Activated T-helper 17 cell treated with anti-CD3 and anti-CD28 coated beads, Interleukin-2, amount 50 U/mL, for 72 hours (primary cell): ENCODE results near the gene EGR1. TPM values are rescaled to one million over a fixed set of nuclear protein-coding genes. Genes with fewer than 3 reads are reported as not detected.
"Not testable (repeated sequence)": the region's sequence is repeated elsewhere in the genome, so short reads cannot be mapped to it uniquely, and the experiment has no call there.

Source experiments
- ATAC-seq: fragments of 150-1000 bp; cut with Tn5 transposase; replicated peaks from 2 replicates; pipeline ENCODE4 v1.10.0; 2021; ENCODE audit warnings: mild to moderate bottlenecking, moderate library complexity
- H3K27ac Mint-ChIP-seq: one replicate; pipeline ENCODE4 v1.8.0; 2022; ENCODE audit warnings: mixed read lengths
- H3K27me3 Mint-ChIP-seq: one replicate; pipeline ENCODE4 v1.8.0; 2022; ENCODE audit warnings: mixed read lengths
- H3K36me3 Mint-ChIP-seq: one replicate; pipeline ENCODE4 v1.8.0; 2022; ENCODE audit warnings: low read depth, mild to moderate bottlenecking, mixed read lengths
- H3K4me1 Mint-ChIP-seq: one replicate; pipeline ENCODE4 v1.8.0; 2022; ENCODE audit warnings: mixed read lengths
- H3K4me3 Mint-ChIP-seq: one replicate; pipeline ENCODE4 v1.8.0; 2022; ENCODE audit warnings: mild to moderate bottlenecking, mixed read lengths
- H3K9me3 Mint-ChIP-seq: one replicate; pipeline ENCODE4 v1.8.0; 2022; ENCODE audit warnings: mixed read lengths
- total RNA-seq, 2 donors: library from RNA; stranded (reverse); gene quantifications; one replicate each; pipeline ENCODE4 v1.2.3, GENCODE V29; 2022

EGR1 gene
- total RNA-seq, 2 donors from 2014 or later = 14.0 to 77.6 TPM

GRCh38 chr5:138503487-138504270 lies 38.4 kb downstream of the EGR1 start:
- Mint-ChIP-seq H3K36me3 (peaks cover 25% of the 10 kb centered on the region), H3K4me1 (no peaks in the 10 kb centered on the region), H3K4me3 (no peak overlapping the region), H3K27ac (no peak overlapping the region), H3K9me3 (no peaks in the 10 kb centered on the region), H3K27me3 (no peaks in the 10 kb centered on the region)
- peak; percentile 67 for ATAC-seq

DNA sequence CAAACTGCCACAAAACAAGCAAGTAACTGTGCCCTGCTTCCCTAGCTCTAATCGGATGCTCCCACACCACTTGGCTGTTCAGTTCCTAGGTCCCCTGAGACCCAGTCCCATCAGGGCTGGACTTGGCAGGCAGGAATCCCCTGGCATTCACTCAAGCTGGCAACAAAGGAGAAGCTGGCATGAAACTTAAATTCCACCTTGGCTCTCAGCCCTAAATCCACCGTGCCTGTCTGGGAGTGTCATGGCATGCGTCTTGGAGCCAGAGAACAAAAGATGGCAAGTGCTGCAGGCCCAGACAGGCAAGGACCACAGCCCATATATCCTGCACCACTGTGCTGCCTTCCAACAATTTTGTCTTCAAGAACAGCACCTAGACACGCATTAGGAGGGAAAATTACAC lies 39.5 kb downstream of the EGR1 start:
- H3K9me3 Mint-ChIP-seq = no peaks in the 10 kb centered on the region
- H3K36me3 Mint-ChIP-seq = peaks cover 36% of the 10 kb centered on the region
- H3K27me3 Mint-ChIP-seq = no peaks in the 10 kb centered on the region
- ATAC-seq = no peak
- H3K27ac Mint-ChIP-seq = peak overlapping the region; percentile 46
- H3K4me3 Mint-ChIP-seq = no peak overlapping the region
- H3K4me1 Mint-ChIP-seq = no peaks in the 10 kb centered on the region

DNA sequence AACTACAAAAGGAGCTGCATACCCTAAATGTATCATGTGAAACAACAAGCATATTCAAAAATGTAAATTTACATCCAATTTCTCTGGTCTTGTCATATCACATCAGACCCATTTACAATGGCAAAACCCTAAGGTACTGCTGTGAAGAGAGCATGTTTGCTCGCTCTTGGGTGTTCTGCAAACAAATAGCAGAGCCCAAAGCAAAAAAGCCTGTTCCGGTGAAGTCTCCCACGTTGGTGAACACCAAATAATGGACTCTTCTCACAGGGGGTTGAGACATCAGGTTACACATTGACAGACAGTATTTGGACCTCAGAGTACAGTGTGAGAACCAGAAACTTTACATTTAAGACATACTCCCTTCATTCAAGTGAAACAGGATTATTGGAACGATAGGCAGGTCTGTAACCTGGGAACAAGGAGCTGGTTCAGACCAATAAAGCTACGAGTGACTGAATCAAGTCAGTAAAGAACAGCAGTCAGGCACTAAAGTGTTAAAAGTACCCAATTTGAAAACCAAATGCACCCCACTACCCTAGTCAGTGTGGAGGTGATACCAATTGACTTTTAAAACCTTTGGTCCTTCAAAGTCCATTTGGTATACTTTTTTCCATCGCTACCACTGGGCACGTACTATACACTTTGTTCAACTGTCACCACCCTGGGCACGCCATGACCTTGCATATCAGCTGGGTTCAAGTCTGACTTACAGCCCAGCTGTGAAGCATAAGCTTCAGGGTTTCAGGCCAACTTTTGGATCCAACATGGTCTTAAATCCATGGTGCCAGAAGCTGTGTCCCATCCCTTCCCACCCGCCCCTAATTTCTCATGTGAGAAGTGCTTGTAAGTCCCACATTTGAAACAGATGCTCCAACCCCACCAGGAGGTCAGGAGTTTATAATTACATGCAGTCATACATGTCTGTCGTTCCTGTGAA lies 41.4 kb downstream of the EGR1 start:
- H3K36me3 Mint-ChIP-seq = peaks cover 54% of the 10 kb centered on the region
- no peaks in the 10 kb centered on the region for H3K9me3 Mint-ChIP-seq
- H3K27ac Mint-ChIP-seq = no peak overlapping the region
- ATAC-seq = no peak
- no peaks in the 10 kb centered on the region for H3K27me3 Mint-ChIP-seq
- no peak overlapping the region for H3K4me3 Mint-ChIP-seq
- H3K4me1 Mint-ChIP-seq = no peaks in the 10 kb centered on the region

- ATAC-seq, H3K27me3 Mint-ChIP-seq, H3K4me3 Mint-ChIP-seq, H3K27ac Mint-ChIP-seq, H3K4me1 Mint-ChIP-seq, H3K9me3 Mint-ChIP-seq: not testable (repeated sequence)
- H3K36me3 Mint-ChIP-seq = peaks cover 62% of the 10 kb centered on the region
These were observed 42.2 kb downstream of the EGR1 start for GRCh38 chr5:138507485-138507884.

DNA sequence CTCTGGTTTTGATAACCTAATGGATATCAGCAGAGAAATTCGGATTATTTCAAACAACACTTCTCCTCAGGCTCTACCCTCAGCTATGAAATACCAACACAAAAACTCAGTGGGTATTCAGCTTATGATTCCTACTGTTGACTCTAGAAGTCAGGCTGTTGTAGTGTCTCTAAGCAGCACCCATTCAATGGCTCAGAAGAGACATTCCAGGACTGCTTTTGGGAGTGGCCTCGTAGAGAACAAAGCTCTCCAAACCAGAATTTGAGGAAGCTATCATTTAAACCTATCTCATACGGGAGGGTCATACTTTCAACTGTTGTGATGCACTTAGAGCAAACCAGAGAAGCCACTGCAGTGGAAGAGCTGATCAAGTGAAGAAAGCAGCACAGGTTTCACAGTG lies 43.7 kb downstream of the EGR1 start:
- no peaks in the 10 kb centered on the region for H3K9me3 Mint-ChIP-seq
- ATAC-seq = no peak
- H3K4me1 Mint-ChIP-seq = no peaks in the 10 kb centered on the region
- H3K27me3 Mint-ChIP-seq = no peaks in the 10 kb centered on the region
- H3K4me3 Mint-ChIP-seq = no peak overlapping the region
- peak overlapping the region; percentile 7 for H3K27ac Mint-ChIP-seq
- H3K36me3 Mint-ChIP-seq = peaks cover 77% of the 10 kb centered on the region

GRCh38 chr5:138514021-138514420 lies 48.7 kb downstream of the EGR1 start:
- H3K27ac Mint-ChIP-seq = no peak overlapping the region
- H3K9me3 Mint-ChIP-seq = no peaks in the 10 kb centered on the region
- H3K27me3 Mint-ChIP-seq = no peaks in the 10 kb centered on the region
- H3K4me3 Mint-ChIP-seq = no peak overlapping the region
- ATAC-seq = no peak
- peaks cover 99% of the 10 kb centered on the region for H3K36me3 Mint-ChIP-seq
- H3K4me1 Mint-ChIP-seq = peaks cover 4% of the 10 kb centered on the region

DNA sequence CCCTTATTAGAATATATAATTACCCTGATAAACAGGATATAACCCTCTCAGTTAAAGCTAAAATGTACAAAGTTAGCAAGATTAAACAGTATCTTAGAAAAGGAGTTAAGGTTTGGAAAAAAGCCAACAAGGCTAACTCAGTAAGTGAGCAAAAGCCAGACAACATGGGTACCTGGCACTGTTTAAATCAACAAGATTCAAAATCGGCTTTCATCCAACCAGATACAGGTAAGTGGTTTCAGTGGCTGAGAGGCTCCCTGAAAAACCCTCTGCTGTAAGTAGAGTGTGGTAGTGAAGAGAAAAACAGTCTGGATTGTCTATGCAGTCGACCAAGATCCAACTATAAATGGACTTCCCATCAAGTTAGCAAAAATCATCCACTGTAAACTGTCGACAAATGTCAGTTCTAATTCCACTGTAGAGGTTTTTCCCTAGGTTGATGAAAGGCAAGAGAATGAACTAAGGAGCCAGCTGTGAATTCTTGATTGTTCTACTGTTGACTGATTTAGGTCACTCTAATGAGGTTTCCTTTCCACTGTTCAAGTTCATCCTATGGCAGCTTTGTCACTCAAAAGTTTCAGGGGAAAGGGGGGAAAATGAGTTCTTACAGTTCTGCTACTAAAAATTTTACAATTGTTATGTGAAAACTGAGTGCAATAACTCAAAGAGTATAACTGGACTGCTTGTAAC lies 50.4 kb downstream of the EGR1 start:
- peaks cover 94% of the 10 kb centered on the region for H3K36me3 Mint-ChIP-seq
- H3K9me3 Mint-ChIP-seq = no peaks in the 10 kb centered on the region
- H3K4me1 Mint-ChIP-seq = peaks cover 7% of the 10 kb centered on the region
- H3K27ac Mint-ChIP-seq = no peak overlapping the region
- H3K27me3 Mint-ChIP-seq = no peaks in the 10 kb centered on the region
- no peak overlapping the region for H3K4me3 Mint-ChIP-seq
- no peak for ATAC-seq

- H3K27ac Mint-ChIP-seq = no peak overlapping the region
- peaks cover 91% of the 10 kb centered on the region for H3K36me3 Mint-ChIP-seq
- no peaks in the 10 kb centered on the region for H3K27me3 Mint-ChIP-seq
- no peaks in the 10 kb centered on the region for H3K9me3 Mint-ChIP-seq
- peaks cover 11% of the 10 kb centered on the region for H3K4me1 Mint-ChIP-seq
- H3K4me3 Mint-ChIP-seq = no peak overlapping the region
- ATAC-seq = no peak
These were observed 52.2 kb downstream of the EGR1 start for GRCh38 chr5:138517437-138517836.

Other genes with a start within 250 kb of the EGR1 start
- gene GFRA3, start 190.9 kb upstream of the EGR1 start, total RNA-seq = not detected
- gene CDC25C, start 133.7 kb upstream of the EGR1 start, total RNA-seq = 10 to 100 TPM; 11.5 to 19.7 TPM
- gene FAM53C, start 127.2 kb upstream of the EGR1 start, total RNA-seq = 10 to 100 TPM; 32.7 to 45.8 TPM
- gene KDM3B, start 112.8 kb upstream of the EGR1 start, total RNA-seq = 10 to 100 TPM; 42.1 to 51.4 TPM
- 1 to 10 TPM; 2.0 TPM for gene REEP2, start 26.4 kb upstream of the EGR1 start, total RNA-seq
- gene ETF1, start 77.8 kb downstream of the EGR1 start, total RNA-seq = 100 to 1,000 TPM in 1 of 2 donors, 10 to 100 TPM in 1; 73.0 to 159 TPM
- gene HSPA9, start 109.9 kb downstream of the EGR1 start, total RNA-seq = 100 to 1,000 TPM; 220 to 398 TPM